OCI-LY3 (cell line): Measurements from ENCODE around the gene AFF2.

Source experiments
- H2AFZ ChIP-seq: fragments of 200-600, 300-600 bp; shearing (Covaris generic); 2 replicates; pipeline ENCODE4 v1.6.0; 2014; ENCODE audit warnings: antibody characterized with exemption, low read depth, low read length
- H3K27ac ChIP-seq: fragments of 200-600, 300-600 bp; sonication (generic); 2 replicates; pipeline ENCODE4 v1.5.1; 2014; ENCODE audit warnings: mild to moderate bottlenecking, low read length, moderate library complexity, mixed read lengths
- H3K27me3 ChIP-seq: fragments of 200-600, 300-600 bp; sonication (generic); 2 replicates; pipeline ENCODE4 v1.6.1; 2014; ENCODE audit warnings: low read depth, low read length, mixed read lengths
- H3K36me3 ChIP-seq: fragments of 200-600, 300-600 bp; sonication (generic); replicated peaks from 2 replicates; pipeline ENCODE3; 2014; ENCODE audit warnings: low read depth, low read length, mixed read lengths
- H3K4me1 ChIP-seq: fragments of 300-600, 200-600 bp; sonication (generic); 2 replicates; pipeline ENCODE4 v1.6.1; 2014; ENCODE audit warnings: low read length, mixed read lengths
- H3K4me2 ChIP-seq: fragments of 200-600, 300-600 bp; sonication (generic); 2 replicates; pipeline ENCODE4 v1.6.1; 2014; ENCODE audit warnings: low read length, mixed read lengths
- H3K4me3 ChIP-seq: fragments of 300-600, 200-600 bp; sonication (generic); 2 replicates; pipeline ENCODE4 v1.5.1; 2014; ENCODE audit warnings: antibody characterized with exemption, mild to moderate bottlenecking, low read length, moderate library complexity
- H3K79me2 ChIP-seq: fragments of 300-600, 200-600 bp; shearing (Covaris generic); 2 replicates; pipeline ENCODE4 v1.6.1; 2014; ENCODE audit warnings: mild to moderate bottlenecking, low read length, mixed read lengths
- H3K9ac ChIP-seq: fragments of 300-600, 200-600 bp; shearing (Covaris generic); 2 replicates; pipeline ENCODE4 v1.6.0; 2014; ENCODE audit warnings: mild to moderate bottlenecking, low read length, moderate library complexity
- H3K9me3 ChIP-seq: fragments of 200-600, 300-600 bp; shearing (Covaris generic); 2 replicates; pipeline ENCODE4 v1.6.1; 2014; ENCODE audit warnings: low read length, mixed read lengths; ENCODE audit not compliant: insufficient read depth
- H4K20me1 ChIP-seq: fragments of 200-600, 300-600 bp; sonication (generic); 2 replicates; pipeline ENCODE4 v1.6.1; 2016; ENCODE audit warnings: low read length, mixed read lengths; ENCODE audit not compliant: insufficient read depth
- EZH2phosphoT487 ChIP-seq: fragments of 200-600 bp; shearing (Covaris generic); IDR thresholded peaks from 2 replicates; pipeline ENCODE4 v1.6.1; 2018; ENCODE audit warnings: antibody characterized with exemption, mixed run types, low read depth
- TF ChIP-seq, protein P1 (sequence below): fragments of 200-600, 300-600 bp; sonication (generic); IDR thresholded peaks from 2 replicates; pipeline ENCODE4 v1.5.1; 2014; ENCODE audit warnings: antibody characterized with exemption, low read length, low read depth

Gene AFF2

GRCh38 chrX:148722966-148723365, 222.5 kb downstream of the AFF2 start:
- H4K20me1 ChIP-seq: no peaks in the 10 kb centered on the region
- TF ChIP-seq, protein P1, sequence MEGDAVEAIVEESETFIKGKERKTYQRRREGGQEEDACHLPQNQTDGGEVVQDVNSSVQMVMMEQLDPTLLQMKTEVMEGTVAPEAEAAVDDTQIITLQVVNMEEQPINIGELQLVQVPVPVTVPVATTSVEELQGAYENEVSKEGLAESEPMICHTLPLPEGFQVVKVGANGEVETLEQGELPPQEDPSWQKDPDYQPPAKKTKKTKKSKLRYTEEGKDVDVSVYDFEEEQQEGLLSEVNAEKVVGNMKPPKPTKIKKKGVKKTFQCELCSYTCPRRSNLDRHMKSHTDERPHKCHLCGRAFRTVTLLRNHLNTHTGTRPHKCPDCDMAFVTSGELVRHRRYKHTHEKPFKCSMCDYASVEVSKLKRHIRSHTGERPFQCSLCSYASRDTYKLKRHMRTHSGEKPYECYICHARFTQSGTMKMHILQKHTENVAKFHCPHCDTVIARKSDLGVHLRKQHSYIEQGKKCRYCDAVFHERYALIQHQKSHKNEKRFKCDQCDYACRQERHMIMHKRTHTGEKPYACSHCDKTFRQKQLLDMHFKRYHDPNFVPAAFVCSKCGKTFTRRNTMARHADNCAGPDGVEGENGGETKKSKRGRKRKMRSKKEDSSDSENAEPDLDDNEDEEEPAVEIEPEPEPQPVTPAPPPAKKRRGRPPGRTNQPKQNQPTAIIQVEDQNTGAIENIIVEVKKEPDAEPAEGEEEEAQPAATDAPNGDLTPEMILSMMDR: no peak
- TF ChIP-seq EZH2phosphoT487: no peak

DNA sequence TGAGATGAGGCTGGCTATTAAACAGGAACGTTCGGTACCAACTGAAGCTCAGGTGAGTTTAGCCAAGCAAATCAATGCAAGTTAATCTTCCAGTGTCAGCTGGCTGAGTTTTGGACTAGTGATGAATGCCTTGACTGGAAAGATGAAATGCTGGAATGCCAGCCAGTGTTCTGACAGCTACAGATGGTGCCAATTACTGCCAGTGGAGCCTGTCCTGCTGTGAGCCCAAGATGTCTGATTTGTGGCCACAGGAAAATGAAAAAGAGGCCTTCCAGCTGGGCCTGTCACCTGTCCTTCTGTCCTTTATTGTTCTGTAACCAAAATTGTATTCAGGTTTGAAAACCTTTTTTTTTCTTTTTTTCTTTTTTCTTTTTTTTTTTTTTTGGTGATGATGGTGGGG, 223.1 kb downstream of the AFF2 start:
- no peaks in the 10 kb centered on the region for H3K79me2 ChIP-seq
- H4K20me1 ChIP-seq: no peaks in the 10 kb centered on the region
- H2AFZ ChIP-seq: no peak overlapping the region
- no peaks in the 10 kb centered on the region for H3K9me3 ChIP-seq
- no peak overlapping the region for H3K4me2 ChIP-seq
- H3K27me3 ChIP-seq: no peaks in the 10 kb centered on the region
- H3K9ac ChIP-seq: no peak overlapping the region
- H3K27ac ChIP-seq: no peak overlapping the region
- no peaks in the 10 kb centered on the region for H3K36me3 ChIP-seq
- H3K4me1 ChIP-seq: no peaks in the 10 kb centered on the region
- TF ChIP-seq, protein P1: no peak
- TF ChIP-seq EZH2phosphoT487: no peak
- no peak overlapping the region for H3K4me3 ChIP-seq

More at GRCh38 chrX:148722966-148723365, 222.5 kb downstream of the AFF2 start:
- Histone ChIP-seq H3K4me1 (no peaks in the 10 kb centered on the region), H3K79me2 (no peaks in the 10 kb centered on the region), H3K4me2 (no peak overlapping the region), H2AFZ (no peak overlapping the region), H3K27me3 (no peaks in the 10 kb centered on the region), H3K27ac (no peak overlapping the region), H3K9me3 (no peaks in the 10 kb centered on the region), H3K4me3 (no peak overlapping the region), H3K9ac (no peak overlapping the region), H3K36me3 (no peaks in the 10 kb centered on the region)

- no peaks in the 10 kb centered on the region for H3K79me2 ChIP-seq
- H4K20me1 ChIP-seq: no peaks in the 10 kb centered on the region
- no peaks in the 10 kb centered on the region for H3K27me3 ChIP-seq
- no peak overlapping the region for H2AFZ ChIP-seq
- no peak overlapping the region for H3K27ac ChIP-seq
- H3K4me3 ChIP-seq: no peak overlapping the region
- H3K36me3 ChIP-seq: no peaks in the 10 kb centered on the region
- H3K9me3 ChIP-seq: no peaks in the 10 kb centered on the region
- no peak overlapping the region for H3K4me2 ChIP-seq
- H3K9ac ChIP-seq: no peak overlapping the region
- TF ChIP-seq, protein P1: no peak
- TF ChIP-seq EZH2phosphoT487: no peak
- H3K4me1 ChIP-seq: no peaks in the 10 kb centered on the region
Measured at GRCh38 chrX:148728901-148729300, 228.5 kb downstream of the AFF2 start.

DNA sequence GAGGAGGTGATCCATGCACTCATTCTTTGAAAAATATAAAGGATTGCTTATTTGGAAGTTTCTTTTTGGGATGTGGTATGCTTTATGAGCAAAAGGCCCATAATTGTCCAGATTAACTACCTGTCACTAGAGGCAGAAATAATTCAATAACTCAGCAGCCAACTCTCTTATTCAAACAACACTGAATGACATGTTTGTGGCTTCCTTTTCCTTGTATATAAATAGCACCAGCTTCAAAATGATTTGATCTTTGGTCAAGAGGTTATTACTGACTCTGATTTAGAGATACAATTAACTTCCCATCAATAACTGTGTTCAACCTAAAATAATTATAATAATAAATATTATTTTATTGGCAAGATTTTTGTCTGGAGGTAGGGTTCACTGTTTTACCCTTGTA, 232.3 kb downstream of the AFF2 start:
- no peaks in the 10 kb centered on the region for H3K36me3 ChIP-seq
- H3K9me3 ChIP-seq: no peaks in the 10 kb centered on the region
- no peak overlapping the region for H3K4me2 ChIP-seq
- no peaks in the 10 kb centered on the region for H4K20me1 ChIP-seq
- no peaks in the 10 kb centered on the region for H3K79me2 ChIP-seq
- H3K9ac ChIP-seq: no peak overlapping the region
- H3K27ac ChIP-seq: no peak overlapping the region
- H3K4me3 ChIP-seq: no peak overlapping the region
- TF ChIP-seq, protein P1: no peak
- no peak for TF ChIP-seq EZH2phosphoT487
- H2AFZ ChIP-seq: no peak overlapping the region
- no peaks in the 10 kb centered on the region for H3K27me3 ChIP-seq
- no peaks in the 10 kb centered on the region for H3K4me1 ChIP-seq
